ENCODE data around the gene ITPK1.

Gene ITPK1

GRCh38 chr14:92922155-92922735 lies 193.5 kb downstream of the ITPK1 start:
- ChIA-PET CTCF (interaction anchor here (0.6 to 0.9 kb wide), 2 partner anchors 9 to 1544 kb away, joined by 3 read pairs; no protein-coding TSS in a partner anchor), POLR2A (no interaction called here)
- Histone ChIP-seq H3K27ac (ENCODE audit: extremely low read depth, low read depth, low read length) (no peak overlapping the region), H3K4me1 (ENCODE audit: control insufficient read depth, insufficient read depth, low read length) (no peaks in the 10 kb centered on the region), H3K4me3 (ENCODE audit: low read depth, low read length) (no peak overlapping the region), H3K9me3 (ENCODE audit: control insufficient read depth, insufficient read depth, low read depth, low read length) (no peaks in the 10 kb centered on the region), H3K36me3 (ENCODE audit: control insufficient read depth in 2 of 2, insufficient read depth in 1 of 2, low read length in 2 of 2) (no peaks in the 10 kb centered on the region)
- TF ChIP-seq ZNF768 (tag by site-specific recombination; IDR thresholded peaks at IDR 0.05) (no peak), GLIS2 (tag by site-specific recombination; IDR thresholded peaks at IDR 0.05) (no peak), MYNN (tag by site-specific recombination; IDR thresholded peaks at IDR 0.05; ENCODE audit: borderline replicate concordance) (peak; percentile 83)

GRCh38 chr14:92920001-92920400 lies 195.7 kb downstream of the ITPK1 start:
- TF ChIP-seq ZNF514 (tag by site-specific recombination; IDR thresholded peaks at IDR 0.05), result no peak
- TF ChIP-seq RBAK (tag by site-specific recombination; IDR thresholded peaks at IDR 0.05), result no peak
- no peak for TF ChIP-seq ZNF488 (tag by site-specific recombination; IDR thresholded peaks at IDR 0.05)
- no peak for TF ChIP-seq ZNF23 (tag by site-specific recombination; IDR thresholded peaks at IDR 0.05; ENCODE audit: borderline replicate concordance)
- no peak for TF ChIP-seq ZNF747 (tag by site-specific recombination; IDR thresholded peaks at IDR 0.05)
- no peak for TF ChIP-seq ZNF433 (tag by site-specific recombination; IDR thresholded peaks at IDR 0.05; ENCODE audit: low read depth)
- no peak for TF ChIP-seq ZNF211 (tag by site-specific recombination; IDR thresholded peaks at IDR 0.05; ENCODE audit: low read depth)
- TF ChIP-seq ZNF610 (tag by site-specific recombination; IDR thresholded peaks at IDR 0.05; ENCODE audit: borderline replicate concordance), result no peak
- no peak for TF ChIP-seq ZNF560 (tag by site-specific recombination; IDR thresholded peaks at IDR 0.05; ENCODE audit: borderline replicate concordance)
- TF ChIP-seq, protein P1, sequence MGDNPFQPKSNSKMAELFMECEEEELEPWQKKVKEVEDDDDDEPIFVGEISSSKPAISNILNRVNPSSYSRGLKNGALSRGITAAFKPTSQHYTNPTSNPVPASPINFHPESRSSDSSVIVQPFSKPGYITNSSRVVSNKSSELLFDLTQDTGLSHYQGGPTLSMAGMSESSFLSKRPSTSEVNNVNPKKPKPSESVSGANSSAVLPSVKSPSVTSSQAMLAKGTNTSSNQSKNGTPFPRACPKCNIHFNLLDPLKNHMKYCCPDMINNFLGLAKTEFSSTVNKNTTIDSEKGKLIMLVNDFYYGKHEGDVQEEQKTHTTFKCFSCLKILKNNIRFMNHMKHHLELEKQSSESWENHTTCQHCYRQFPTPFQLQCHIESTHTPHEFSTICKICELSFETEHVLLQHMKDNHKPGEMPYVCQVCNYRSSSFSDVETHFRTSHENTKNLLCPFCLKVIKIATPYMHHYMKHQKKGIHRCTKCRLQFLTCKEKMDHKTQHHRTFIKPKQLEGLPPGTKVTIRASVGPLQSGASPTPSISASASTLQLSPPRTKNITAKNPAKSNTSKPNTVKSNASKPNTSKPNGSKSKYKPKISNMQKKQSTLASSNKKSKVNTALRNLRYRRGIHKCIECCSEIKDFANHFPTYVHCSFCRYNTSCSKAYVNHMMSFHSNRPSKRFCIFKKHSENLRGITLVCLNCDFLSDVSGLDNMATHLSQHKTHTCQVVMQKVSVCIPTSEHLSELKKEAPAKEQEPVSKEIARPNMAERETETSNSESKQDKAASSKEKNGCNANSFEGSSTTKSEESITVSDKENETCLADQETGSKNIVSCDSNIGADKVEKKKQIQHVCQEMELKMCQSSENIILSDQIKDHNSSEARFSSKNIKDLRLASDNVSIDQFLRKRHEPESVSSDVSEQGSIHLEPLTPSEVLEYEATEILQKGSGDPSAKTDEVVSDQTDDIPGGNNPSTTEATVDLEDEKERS (tag by site-specific recombination; IDR thresholded peaks at IDR 0.05), result no peak
- TF ChIP-seq ZNF223 (tag by site-specific recombination; IDR thresholded peaks at IDR 0.05), result no peak
- no peak for TF ChIP-seq ZNF843 (tag by site-specific recombination; IDR thresholded peaks at IDR 0.05)
- TF ChIP-seq, protein P2, sequence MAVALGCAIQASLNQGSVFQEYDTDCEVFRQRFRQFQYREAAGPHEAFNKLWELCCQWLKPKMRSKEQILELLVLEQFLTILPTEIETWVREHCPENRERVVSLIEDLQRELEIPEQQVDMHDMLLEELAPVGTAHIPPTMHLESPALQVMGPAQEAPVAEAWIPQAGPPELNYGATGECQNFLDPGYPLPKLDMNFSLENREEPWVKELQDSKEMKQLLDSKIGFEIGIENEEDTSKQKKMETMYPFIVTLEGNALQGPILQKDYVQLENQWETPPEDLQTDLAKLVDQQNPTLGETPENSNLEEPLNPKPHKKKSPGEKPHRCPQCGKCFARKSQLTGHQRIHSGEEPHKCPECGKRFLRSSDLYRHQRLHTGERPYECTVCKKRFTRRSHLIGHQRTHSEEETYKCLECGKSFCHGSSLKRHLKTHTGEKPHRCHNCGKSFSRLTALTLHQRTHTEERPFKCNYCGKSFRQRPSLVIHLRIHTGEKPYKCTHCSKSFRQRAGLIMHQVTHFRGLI (tag by site-specific recombination; IDR thresholded peaks at IDR 0.05), result no peak
- no peaks in the 10 kb centered on the region for H3K9me3 ChIP-seq (ENCODE audit: control insufficient read depth, insufficient read depth, low read depth, low read length)
- H3K4me1 ChIP-seq (ENCODE audit: control insufficient read depth, insufficient read depth, low read length), result no peaks in the 10 kb centered on the region
- POLR2A ChIA-PET, result no interaction called here
- no peak overlapping the region for H3K27ac ChIP-seq (ENCODE audit: extremely low read depth, low read depth, low read length)
- CTCF ChIA-PET, result no interaction called here
- no peaks in the 10 kb centered on the region for H3K36me3 ChIP-seq (ENCODE audit: control insufficient read depth in 2 of 2, insufficient read depth in 1 of 2, low read length in 2 of 2)
- H3K4me3 ChIP-seq (ENCODE audit: low read depth, low read length), result no peak overlapping the region

GRCh38 chr14:92917956-92918355 lies 197.8 kb downstream of the ITPK1 start:
- TF ChIP-seq ZNF274 (IDR thresholded peaks at IDR 0.05; ENCODE audit: low read length) (no peak), ZNF274 (tag by site-specific recombination; IDR thresholded peaks at IDR 0.05; ENCODE audit: borderline replicate concordance) (no peak), ZNF623 (tag by site-specific recombination; IDR thresholded peaks at IDR 0.05) (peak; percentile 95), IKZF3 (tag by site-specific recombination; IDR thresholded peaks at IDR 0.05) (no peak), ZNF692 (tag by site-specific recombination; IDR thresholded peaks at IDR 0.05) (no peak)
- TF ChIP-seq, protein P3, sequence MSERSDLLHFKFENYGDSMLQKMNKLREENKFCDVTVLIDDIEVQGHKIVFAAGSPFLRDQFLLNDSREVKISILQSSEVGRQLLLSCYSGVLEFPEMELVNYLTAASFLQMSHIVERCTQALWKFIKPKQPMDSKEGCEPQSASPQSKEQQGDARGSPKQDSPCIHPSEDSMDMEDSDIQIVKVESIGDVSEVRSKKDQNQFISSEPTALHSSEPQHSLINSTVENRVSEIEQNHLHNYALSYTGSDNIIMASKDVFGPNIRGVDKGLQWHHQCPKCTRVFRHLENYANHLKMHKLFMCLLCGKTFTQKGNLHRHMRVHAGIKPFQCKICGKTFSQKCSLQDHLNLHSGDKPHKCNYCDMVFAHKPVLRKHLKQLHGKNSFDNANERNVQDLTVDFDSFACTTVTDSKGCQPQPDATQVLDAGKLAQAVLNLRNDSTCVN (tag by site-specific recombination; optimal IDR thresholded peaks at IDR 0.05), result no peak
- POLR2A ChIA-PET, result no interaction called here
- Histone ChIP-seq H3K4me3 (ENCODE audit: low read depth, low read length) (no peak overlapping the region), H3K9me3 (ENCODE audit: control insufficient read depth, insufficient read depth, low read depth, low read length) (no peaks in the 10 kb centered on the region), H3K27ac (ENCODE audit: extremely low read depth, low read depth, low read length) (no peak overlapping the region), H3K36me3 (ENCODE audit: control insufficient read depth in 2 of 2, insufficient read depth in 1 of 2, low read length in 2 of 2) (no peaks in the 10 kb centered on the region), H3K4me1 (ENCODE audit: control insufficient read depth, insufficient read depth, low read length) (no peaks in the 10 kb centered on the region)
- CTCF ChIA-PET, result interaction anchor here (0.5 to 0.6 kb wide), 2 partner anchors 242 to 715 kb away, joined by 3 to 4 read pairs; no protein-coding TSS in a partner anchor
